ENCODE data around the gene ZNF787. TPM values are rescaled to one million over a fixed set of nuclear protein-coding genes. Genes with fewer than 3 reads are reported as not detected.
"Not testable (repeated sequence)": the region's sequence is repeated elsewhere in the genome, so short reads cannot be mapped to it uniquely, and the experiment has no call there.

Gene ZNF787
- total and polyA plus RNA-seq, 4 experiments from 2014 or later = 0.67 to 34.1 (median 16.3) TPM

DNA sequence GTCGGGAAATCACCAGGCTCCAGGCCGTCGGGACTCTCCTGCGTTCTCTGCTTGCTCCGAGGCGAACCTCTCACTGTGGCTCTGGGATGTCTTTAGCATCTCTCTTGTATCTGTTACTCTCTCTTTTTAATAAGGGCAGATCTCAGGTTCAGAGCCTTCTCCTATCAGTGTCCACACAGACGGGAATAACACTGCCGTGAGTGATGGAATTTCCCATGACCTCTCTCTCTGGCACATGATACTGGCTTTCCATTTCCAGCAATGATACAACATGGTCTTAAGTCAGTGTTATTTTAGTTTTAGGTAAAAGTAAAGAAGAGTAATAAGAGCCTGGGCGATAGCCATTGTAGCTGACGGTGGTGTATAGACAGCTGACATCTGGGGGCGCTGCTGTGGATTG is 29.3 kb upstream of the ZNF787 start:
- Mint-ChIP-seq H3K4me3 (no peak overlapping the region), H3K27me3 (no peaks in the 10 kb centered on the region), H3K4me1 (peaks cover 3 to 14% (median 10%) of the 10 kb centered on the region in 4 donors), H3K27ac (no peak overlapping the region), H3K9me3 (peaks cover 0 to 3% (median 0%) of the 10 kb centered on the region in 8 donors), H3K36me3 (peaks cover 28 to 33% of the 10 kb centered on the region in 2 donors)
- H3K27me3 ChIP-seq (ENCODE audit: insufficient read depth, low read length) = no peaks in the 10 kb centered on the region
- ChIA-PET CTCF (ENCODE audit: partially characterized antibody) (no interaction called here), POLR2A (ENCODE audit: partially characterized antibody) (no interaction called here)
- intact Hi-C loops (cut with micrococcal nuclease) = no loop called here
- H3K4me3 ChIP-seq (ENCODE audit: low read length in 2 of 2) = no peak overlapping the region
- no peaks in the 10 kb centered on the region for H3K4me1 ChIP-seq (ENCODE audit: insufficient read depth, low read length)
- no peaks in the 10 kb centered on the region for H3K9me3 ChIP-seq (ENCODE audit: control insufficient read depth in 1 of 2, low read length in 2 of 2)
- DNase-seq = no peak
- H3K27ac ChIP-seq (ENCODE audit: low read depth, low read length) = no peak overlapping the region
- H3K36me3 ChIP-seq (ENCODE audit: insufficient read depth, low read length) = peaks cover 10% of the 10 kb centered on the region

DNA sequence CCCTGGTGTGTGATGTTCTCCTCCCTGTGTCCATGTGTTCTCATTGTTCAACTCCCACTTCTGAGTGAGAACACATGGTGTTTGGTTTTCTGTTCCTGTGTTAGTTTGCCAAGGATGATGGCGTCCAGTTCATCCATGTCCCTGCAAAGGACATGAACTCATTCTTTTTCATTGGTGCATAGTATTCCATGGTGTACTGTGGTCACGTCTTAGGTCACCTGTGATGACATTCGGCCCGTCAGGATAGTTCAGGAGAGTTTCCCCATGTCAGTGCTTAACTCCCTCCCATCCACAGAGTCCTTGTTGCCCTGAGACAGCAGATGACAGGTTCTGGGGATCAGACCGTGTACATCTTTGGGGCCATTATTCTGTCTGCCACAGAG is 28.6 kb upstream of the ZNF787 start:
- Mint-ChIP-seq H3K27ac (no peak overlapping the region), H3K4me1 (peaks cover 3 to 14% (median 10%) of the 10 kb centered on the region in 4 donors), H3K9me3 (peaks cover 0 to 3% (median 0%) of the 10 kb centered on the region in 8 donors), H3K27me3 (no peaks in the 10 kb centered on the region), H3K4me3 (no peak overlapping the region), H3K36me3 (peaks cover 28 to 30% of the 10 kb centered on the region in 2 donors)
- intact Hi-C loops (cut with micrococcal nuclease) = no loop called here
- H3K4me3 ChIP-seq (ENCODE audit: low read length in 2 of 2) = no peak overlapping the region
- H3K4me1 ChIP-seq (ENCODE audit: insufficient read depth, low read length) = no peaks in the 10 kb centered on the region
- H3K36me3 ChIP-seq (ENCODE audit: insufficient read depth, low read length) = peaks cover 8% of the 10 kb centered on the region
- POLR2A ChIA-PET (ENCODE audit: partially characterized antibody) = no interaction called here
- DNase-seq = no peak
- no peak overlapping the region for H3K27ac ChIP-seq (ENCODE audit: low read depth, low read length)
- H3K9me3 ChIP-seq (ENCODE audit: control insufficient read depth in 1 of 2, low read length in 2 of 2) = no peaks in the 10 kb centered on the region
- no peaks in the 10 kb centered on the region for H3K27me3 ChIP-seq (ENCODE audit: insufficient read depth, low read length)
- CTCF ChIA-PET (ENCODE audit: partially characterized antibody) = no interaction called here

DNA sequence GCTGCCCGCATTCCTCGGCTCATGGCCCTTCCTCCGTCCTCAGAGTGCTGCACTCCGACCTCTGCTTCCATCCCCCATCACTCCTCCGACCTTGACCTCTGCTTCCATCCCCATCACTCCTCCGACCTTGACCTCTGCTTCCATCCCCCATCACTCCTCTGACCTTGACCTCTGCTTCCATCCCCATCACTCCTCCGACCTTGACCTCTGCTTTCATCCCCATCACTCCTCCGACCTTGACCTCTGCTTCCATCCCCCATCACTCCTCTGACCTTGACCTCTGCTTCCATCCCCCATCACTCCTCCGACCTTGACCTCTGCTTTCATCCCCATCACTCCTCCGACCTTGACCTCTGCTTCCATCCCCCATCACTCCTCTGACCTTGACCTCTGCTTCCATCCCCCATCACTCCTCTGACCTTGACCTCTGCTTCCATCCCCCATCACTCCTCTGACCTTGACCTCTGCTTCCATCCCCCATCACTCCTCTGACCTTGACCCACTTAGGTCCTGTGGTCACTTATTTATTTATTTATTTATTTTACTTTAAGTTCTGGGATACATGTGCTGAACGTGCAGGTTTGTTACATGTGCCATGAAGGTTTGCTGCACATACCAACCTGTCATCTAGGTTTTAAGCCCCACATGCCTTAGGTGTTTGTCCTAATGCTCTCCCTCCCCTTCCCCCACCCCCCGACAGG is 28.0 kb upstream of the ZNF787 start:
- H3K27me3 ChIP-seq (ENCODE audit: insufficient read depth, low read length); H3K36me3 ChIP-seq (ENCODE audit: insufficient read depth, low read length); intact Hi-C loops (cut with micrococcal nuclease); H3K4me3 ChIP-seq (ENCODE audit: low read length in 2 of 2); H3K9me3 ChIP-seq (ENCODE audit: control insufficient read depth in 1 of 2, low read length in 2 of 2); H3K4me1 ChIP-seq (ENCODE audit: insufficient read depth, low read length); H3K9me3 Mint-ChIP-seq; POLR2A ChIA-PET (ENCODE audit: partially characterized antibody); H3K27ac Mint-ChIP-seq; DNase-seq; H3K27me3 Mint-ChIP-seq; H3K4me3 Mint-ChIP-seq; CTCF ChIA-PET (ENCODE audit: partially characterized antibody); H3K27ac ChIP-seq (ENCODE audit: low read depth, low read length): not testable (repeated sequence)
- peaks cover 5 to 18% (median 12%) of the 10 kb centered on the region in 4 donors for H3K4me1 Mint-ChIP-seq
- H3K36me3 Mint-ChIP-seq = peaks cover 28% of the 10 kb centered on the region in 2 donors

DNA sequence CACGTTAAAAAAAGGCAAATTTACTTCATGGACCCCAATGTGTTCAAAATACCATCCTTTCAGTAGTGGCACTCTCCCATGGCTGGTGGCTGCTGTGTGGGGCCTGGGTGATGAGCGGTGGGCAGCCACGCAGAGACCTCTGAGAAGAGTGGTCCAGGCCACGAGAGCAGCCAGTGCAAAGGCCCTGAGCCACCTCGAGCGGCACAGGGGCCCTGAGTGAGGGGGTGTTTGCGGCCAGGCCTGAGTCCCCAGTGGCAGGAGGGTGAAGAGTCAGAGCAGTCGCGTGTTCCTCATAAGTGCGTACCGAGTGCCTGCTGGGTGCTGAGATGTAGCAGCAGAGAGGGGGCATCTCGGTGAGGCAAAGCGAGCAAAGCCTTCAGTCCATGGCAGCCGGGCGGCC is 27.0 kb upstream of the ZNF787 start:
- Histone ChIP-seq H3K4me1 (ENCODE audit: insufficient read depth, low read length) (peaks cover 3% of the 10 kb centered on the region), H3K27me3 (ENCODE audit: insufficient read depth, low read length) (no peaks in the 10 kb centered on the region), H3K27ac (ENCODE audit: low read depth, low read length) (no peak overlapping the region), H3K36me3 (ENCODE audit: insufficient read depth, low read length) (peaks cover 8% of the 10 kb centered on the region), H3K9me3 (ENCODE audit: control insufficient read depth in 1 of 2, low read length in 2 of 2) (no peaks in the 10 kb centered on the region), H3K4me3 (ENCODE audit: low read length in 2 of 2) (no peak overlapping the region)
- no peak for DNase-seq
- Mint-ChIP-seq H3K4me1 (peaks cover 9 to 24% (median 12%) of the 10 kb centered on the region in 4 donors), H3K4me3 (no peak overlapping the region), H3K27ac (no peak overlapping the region), H3K36me3 (peaks cover 24 to 25% of the 10 kb centered on the region in 2 donors), H3K27me3 (no peaks in the 10 kb centered on the region), H3K9me3 (peaks cover 0 to 3% (median 0%) of the 10 kb centered on the region in 8 donors)
- POLR2A ChIA-PET (ENCODE audit: partially characterized antibody) = no interaction called here
- intact Hi-C loops (cut with micrococcal nuclease) = no loop called here
- CTCF ChIA-PET (ENCODE audit: partially characterized antibody) = no interaction called here

DNA sequence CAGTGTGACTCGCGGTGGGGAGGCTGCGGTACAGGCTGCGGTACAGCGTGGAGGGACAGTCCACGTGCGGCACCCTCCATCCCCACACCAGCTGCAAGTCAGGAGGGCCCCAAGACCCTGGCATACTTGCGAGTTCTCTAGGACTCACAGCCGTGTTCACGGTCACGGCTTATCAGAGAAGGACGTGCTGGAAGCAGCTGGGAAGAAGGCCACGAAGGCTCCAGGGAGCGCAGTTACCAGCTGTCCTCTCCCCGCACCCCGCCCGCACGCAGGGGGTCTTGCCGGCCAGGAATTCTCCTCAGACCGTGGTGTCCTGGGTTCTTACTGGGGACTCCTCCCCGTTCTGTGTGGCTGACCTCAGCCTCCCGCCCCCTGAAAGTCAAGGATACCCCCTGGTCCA is 26.2 kb upstream of the ZNF787 start:
- CTCF ChIA-PET (ENCODE audit: partially characterized antibody) = no interaction called here

DNA sequence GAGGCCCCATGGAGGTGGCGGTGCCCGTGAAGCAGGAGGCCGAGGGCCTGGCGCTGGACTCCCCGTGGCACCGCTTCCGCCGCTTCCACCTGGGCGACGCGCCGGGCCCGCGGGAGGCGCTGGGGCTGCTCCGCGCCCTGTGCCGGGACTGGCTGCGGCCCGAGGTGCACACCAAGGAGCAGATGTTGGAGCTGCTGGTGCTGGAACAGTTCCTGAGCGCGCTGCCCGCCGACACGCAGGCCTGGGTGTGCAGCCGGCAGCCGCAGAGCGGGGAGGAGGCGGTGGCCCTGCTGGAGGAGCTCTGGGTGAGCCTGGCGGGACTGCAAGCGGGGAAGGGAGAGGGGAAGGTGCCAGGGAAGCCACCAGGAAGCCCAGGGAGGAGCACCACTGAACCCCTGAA is 25.8 kb upstream of the ZNF787 start:
- no peaks in the 10 kb centered on the region for H3K27me3 Mint-ChIP-seq
- H3K9me3 ChIP-seq (ENCODE audit: control insufficient read depth in 1 of 2, low read length in 2 of 2) = no peaks in the 10 kb centered on the region
- no peaks in the 10 kb centered on the region for H3K27me3 ChIP-seq (ENCODE audit: insufficient read depth, low read length)
- no peak overlapping the region for H3K27ac ChIP-seq (ENCODE audit: low read depth, low read length)
- H3K4me3 Mint-ChIP-seq = no peak overlapping the region
- no peak for DNase-seq
- CTCF ChIA-PET (ENCODE audit: partially characterized antibody) = no interaction called here
- peaks cover 0 to 3% (median 0%) of the 10 kb centered on the region in 8 donors for H3K9me3 Mint-ChIP-seq
- no peak overlapping the region for H3K27ac Mint-ChIP-seq
- peaks cover 3% of the 10 kb centered on the region for H3K36me3 ChIP-seq (ENCODE audit: insufficient read depth, low read length)
- H3K4me1 Mint-ChIP-seq = peaks cover 14 to 27% (median 18%) of the 10 kb centered on the region in 4 donors
- H3K4me1 ChIP-seq (ENCODE audit: insufficient read depth, low read length) = peaks cover 11% of the 10 kb centered on the region
- intact Hi-C loops (cut with micrococcal nuclease) = no loop called here
- H3K36me3 Mint-ChIP-seq = peaks cover 22 to 24% of the 10 kb centered on the region in 2 donors
- H3K4me3 ChIP-seq (ENCODE audit: low read length in 2 of 2) = no peak overlapping the region
- POLR2A ChIA-PET (ENCODE audit: partially characterized antibody) = no interaction called here

More for the DNA sequence above, 26.2 kb upstream of the ZNF787 start:
- peaks cover 22 to 24% of the 10 kb centered on the region in 2 donors for H3K36me3 Mint-ChIP-seq
- H3K9me3 Mint-ChIP-seq = peaks cover 0 to 3% (median 0%) of the 10 kb centered on the region in 8 donors
- H3K4me3 ChIP-seq (ENCODE audit: low read length in 2 of 2) = no peak overlapping the region
- no peaks in the 10 kb centered on the region for H3K9me3 ChIP-seq (ENCODE audit: control insufficient read depth in 1 of 2, low read length in 2 of 2)
- intact Hi-C loops (cut with micrococcal nuclease) = no loop called here
- H3K27ac Mint-ChIP-seq = peak overlapping the region in 1 of 7 donors; percentile 37
- no peak overlapping the region for H3K4me3 Mint-ChIP-seq
- no peaks in the 10 kb centered on the region for H3K27me3 ChIP-seq (ENCODE audit: insufficient read depth, low read length)
- H3K36me3 ChIP-seq (ENCODE audit: insufficient read depth, low read length) = peaks cover 3% of the 10 kb centered on the region
- H3K4me1 ChIP-seq (ENCODE audit: insufficient read depth, low read length) = peaks cover 7% of the 10 kb centered on the region
- DNase-seq = no peak
- H3K27me3 Mint-ChIP-seq = no peaks in the 10 kb centered on the region
- H3K27ac ChIP-seq (ENCODE audit: low read depth, low read length) = no peak overlapping the region
- peaks cover 11 to 23% (median 15%) of the 10 kb centered on the region in 4 donors for H3K4me1 Mint-ChIP-seq
- POLR2A ChIA-PET (ENCODE audit: partially characterized antibody) = no interaction called here

DNA sequence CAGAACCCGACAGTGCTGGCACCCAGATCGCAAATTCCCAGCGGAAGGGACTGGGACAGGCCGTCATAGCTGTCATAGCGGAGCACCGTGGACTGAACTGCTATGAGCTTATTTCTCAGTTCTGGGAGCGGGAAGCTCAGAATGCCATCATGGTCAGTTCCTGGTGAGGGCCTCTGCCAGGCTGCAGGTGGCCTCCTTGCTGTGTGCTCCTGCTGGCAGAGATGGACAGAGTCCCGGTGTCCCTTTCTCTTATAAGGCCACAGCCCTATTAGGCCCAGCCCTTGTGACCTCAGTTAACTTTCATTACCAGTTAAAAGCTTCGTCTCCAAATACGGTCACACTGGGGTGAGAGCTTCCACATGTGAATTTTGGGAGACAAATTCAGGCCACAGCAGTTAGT is 24.6 kb upstream of the ZNF787 start:
- intact Hi-C loops (cut with micrococcal nuclease) = no loop called here
- H3K27me3 ChIP-seq (ENCODE audit: insufficient read depth, low read length) = no peaks in the 10 kb centered on the region
- H3K27ac Mint-ChIP-seq = no peak overlapping the region
- H3K4me1 Mint-ChIP-seq = peaks cover 18 to 34% (median 24%) of the 10 kb centered on the region in 4 donors
- peaks cover 24 to 25% of the 10 kb centered on the region in 2 donors for H3K36me3 Mint-ChIP-seq
- CTCF ChIA-PET (ENCODE audit: partially characterized antibody) = interaction anchor here (1.2 kb wide), 1 partner anchor 12 kb away, joined by 3 read pairs; no protein-coding TSS in a partner anchor
- POLR2A ChIA-PET (ENCODE audit: partially characterized antibody) = no interaction called here
- H3K27ac ChIP-seq (ENCODE audit: low read depth, low read length) = no peak overlapping the region
- H3K4me1 ChIP-seq (ENCODE audit: insufficient read depth, low read length) = peaks cover 14% of the 10 kb centered on the region
- H3K4me3 Mint-ChIP-seq = no peak overlapping the region
- DNase-seq = no peak
- peaks cover 0 to 3% (median 0%) of the 10 kb centered on the region in 8 donors for H3K9me3 Mint-ChIP-seq
- no peak overlapping the region for H3K4me3 ChIP-seq (ENCODE audit: low read length in 2 of 2)
- peaks cover 3% of the 10 kb centered on the region for H3K36me3 ChIP-seq (ENCODE audit: insufficient read depth, low read length)
- no peaks in the 10 kb centered on the region for H3K9me3 ChIP-seq (ENCODE audit: control insufficient read depth in 1 of 2, low read length in 2 of 2)
- no peaks in the 10 kb centered on the region for H3K27me3 Mint-ChIP-seq
